Skin epidermis (tissue), 12 donors: ENCODE results near the gene DBF4.
"Not testable (repeated sequence)": the region's sequence is repeated elsewhere in the genome, so short reads cannot be mapped to it uniquely, and the experiment has no call there.

Experiments
- H3K27ac ChIP-seq, 21 experiments: fragments of 200-600 bp; sonication (generic) in 11 of 21; one replicate each; pipeline ENCODE4 v1.5.0; 2020; ENCODE audit warnings: mild to moderate bottlenecking in 3 of 21, inconsistent platforms in 2 of 21, moderate library complexity in 2 of 21
- H3K4me3 ChIP-seq, 7 experiments: fragments of 200-600 bp; sonication (generic) in 2 of 7; one replicate each; pipeline ENCODE4 v1.5.0; 2020; ENCODE audit warnings: inconsistent platforms in 2 of 7, mild to moderate bottlenecking in 2 of 7, moderate library complexity in 1 of 7

Gene DBF4

DNA sequence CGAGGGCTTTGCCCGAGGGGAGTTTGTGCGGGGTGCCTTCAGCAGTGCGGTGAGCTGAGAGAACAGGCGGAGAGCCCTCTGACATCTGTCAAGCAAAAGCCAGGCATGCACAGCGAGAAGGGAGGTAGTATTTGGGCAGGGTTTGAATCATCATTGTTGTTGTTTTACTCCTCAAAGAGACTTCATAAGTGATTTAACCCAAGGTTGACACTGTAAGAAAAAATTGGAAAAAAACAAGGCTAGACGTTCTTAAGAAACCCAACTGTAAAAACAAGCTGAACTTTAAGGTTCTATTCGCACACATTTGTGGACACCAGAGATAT lies 59.1 kb downstream of the DBF4 start:
- Histone ChIP-seq H3K27ac (no peak overlapping the region), H3K4me3 (peak overlapping the region in 5 of 7 experiments; percentile 50 to 73 (median 68))

DNA sequence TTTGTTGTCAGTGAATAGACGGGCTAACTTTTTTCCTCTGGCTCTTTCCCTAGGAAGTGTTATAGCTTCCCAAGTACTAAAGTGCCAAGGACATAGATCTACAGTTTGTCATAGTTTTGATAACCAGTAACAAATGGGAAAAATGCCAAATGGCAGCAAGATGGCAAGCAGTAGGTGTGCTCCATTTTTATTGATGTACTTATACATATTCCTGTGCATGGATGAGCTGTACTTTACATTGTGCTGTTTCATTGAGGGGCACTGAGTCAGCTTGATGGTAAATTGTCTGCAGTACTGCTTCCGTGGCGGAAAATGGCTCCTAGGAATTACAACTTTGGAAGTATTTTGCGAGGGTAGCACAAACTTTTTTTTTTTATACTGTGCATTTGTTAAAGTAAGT lies 64.8 kb downstream of the DBF4 start:
- no peak overlapping the region for H3K27ac ChIP-seq
- H3K4me3 ChIP-seq, result no peak overlapping the region

GRCh38 chr7:87944547-87944946 lies 68.3 kb downstream of the DBF4 start:
- no peak overlapping the region for H3K27ac ChIP-seq
- H3K4me3 ChIP-seq, result no peak overlapping the region

- H3K4me3 ChIP-seq, H3K27ac ChIP-seq: not testable (repeated sequence)
Observed at GRCh38 chr7:87945926-87946325, 69.6 kb downstream of the DBF4 start.

DNA sequence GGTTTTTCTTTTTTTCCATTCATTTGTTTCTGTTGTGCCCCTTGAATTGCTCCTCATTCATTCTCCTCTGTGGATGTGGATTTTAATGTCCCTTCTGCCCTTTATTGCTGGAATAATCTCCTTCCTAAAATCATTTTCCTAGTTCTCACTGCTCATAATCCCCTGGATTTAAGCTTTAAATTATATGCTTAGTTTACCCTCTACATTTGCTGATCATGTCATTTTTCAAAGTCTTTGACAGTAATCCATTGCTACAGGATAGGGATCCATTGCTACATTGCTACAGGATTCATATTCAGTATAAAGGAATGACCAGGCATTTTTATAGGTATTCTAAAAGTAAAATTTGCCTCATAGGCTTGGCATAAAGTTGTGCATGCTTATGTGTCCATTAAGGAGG lies 72.1 kb downstream of the DBF4 start:
- H3K4me3 ChIP-seq, result no peak overlapping the region
- no peak overlapping the region for H3K27ac ChIP-seq
